ENCODE results near the gene GPR75. TPM values are rescaled to one million over a fixed set of nuclear protein-coding genes. Genes with fewer than 3 reads are reported as not detected.
"Not testable (repeated sequence)": the region's sequence is repeated elsewhere in the genome, so short reads cannot be mapped to it uniquely, and the experiment has no call there.

Gene GPR75
- total RNA-seq, 1 experiment from 2014 or later: 5.3 TPM

- Histone ChIP-seq H2BK5ac (ENCODE audit: insufficient read length, low read length) (no peak overlapping the region), H3K27ac (ENCODE audit: insufficient read length, low read depth, low read length) (no peak overlapping the region), H3K79me1 (ENCODE audit: insufficient read depth, low read depth, low read length, poor library complexity, severe bottlenecking) (no peaks in the 10 kb centered on the region), H4K5ac (ENCODE audit: insufficient read length, low read depth, low read length) (no peak overlapping the region), H3K23ac (ENCODE audit: insufficient read length, low read depth, low read length) (no peak overlapping the region), H2BK20ac (ENCODE audit: low read depth, low read length, poor library complexity, severe bottlenecking) (no peak overlapping the region), H3T11ph (ENCODE audit: low read length) (no peak overlapping the region), H2BK120ac (ENCODE audit: low read depth, low read length, poor library complexity, severe bottlenecking) (no peak overlapping the region), H3K4me2 (ENCODE audit: insufficient read depth, insufficient read length, low read length) (no peak overlapping the region), H3K9ac (ENCODE audit: extremely low read depth, insufficient read length, low read length) (no peak overlapping the region), H3K14ac (ENCODE audit: insufficient read depth, low read length) (no peak overlapping the region), H3K18ac (ENCODE audit: insufficient read length, low read depth, low read length) (no peak overlapping the region), H3K23me2 (ENCODE audit: insufficient read length, low read depth, low read length, poor library complexity, severe bottlenecking) (no peaks in the 10 kb centered on the region), H3K4me1 (ENCODE audit: insufficient read depth, low read length) (no peaks in the 10 kb centered on the region), H2BK12ac (ENCODE audit: insufficient read length, low read depth, low read length) (no peak overlapping the region), H2AFZ (ENCODE audit: low read length) (no peak overlapping the region), H2AK5ac (ENCODE audit: insufficient read length, low read length) (no peak overlapping the region), H3K9me3 (ENCODE audit: control insufficient read depth, low read depth, low read length) (no peaks in the 10 kb centered on the region), H3K27me3 (ENCODE audit: insufficient read depth, low read length) (no peaks in the 10 kb centered on the region), H3K56ac (ENCODE audit: insufficient read length, low read depth, low read length) (no peak overlapping the region), H3K4ac (ENCODE audit: low read depth, low read length) (no peak overlapping the region), H4K8ac (replicated peaks; ENCODE audit: insufficient read length, low read depth, low read length) (no peak overlapping the region), H2BK15ac (ENCODE audit: low read depth, low read length) (no peak overlapping the region), H4K91ac (ENCODE audit: insufficient read length, low read depth, low read length) (no peak overlapping the region), H4K20me1 (ENCODE audit: control insufficient read depth, insufficient read depth, insufficient read length) (no peaks in the 10 kb centered on the region), H3K79me2 (ENCODE audit: insufficient read depth, low read length) (no peaks in the 10 kb centered on the region)
- no peaks in the 10 kb centered on the region for H3K4me1 Mint-ChIP-seq
- H3K27me3 Mint-ChIP-seq (ENCODE audit: low read depth): no peaks in the 10 kb centered on the region
- 100% methylated on average over 1 of the region's 4 CpGs for WGBS (ENCODE audit: extremely low coverage, insufficient read length, low lambda C conversion rate)
- DNase-seq: no peak
- H3K9me3 Mint-ChIP-seq: no peaks in the 10 kb centered on the region
- H3K4me3 Mint-ChIP-seq: no peak overlapping the region
- H3K36me3 Mint-ChIP-seq (ENCODE audit: insufficient read depth in 1 of 3, low read depth in 3 of 3): peaks cover 5 to 41% (median 14%) of the 10 kb centered on the region in 3 experiments; a peak in 6 of 7 replicates
- TF ChIP-seq, protein P1, sequence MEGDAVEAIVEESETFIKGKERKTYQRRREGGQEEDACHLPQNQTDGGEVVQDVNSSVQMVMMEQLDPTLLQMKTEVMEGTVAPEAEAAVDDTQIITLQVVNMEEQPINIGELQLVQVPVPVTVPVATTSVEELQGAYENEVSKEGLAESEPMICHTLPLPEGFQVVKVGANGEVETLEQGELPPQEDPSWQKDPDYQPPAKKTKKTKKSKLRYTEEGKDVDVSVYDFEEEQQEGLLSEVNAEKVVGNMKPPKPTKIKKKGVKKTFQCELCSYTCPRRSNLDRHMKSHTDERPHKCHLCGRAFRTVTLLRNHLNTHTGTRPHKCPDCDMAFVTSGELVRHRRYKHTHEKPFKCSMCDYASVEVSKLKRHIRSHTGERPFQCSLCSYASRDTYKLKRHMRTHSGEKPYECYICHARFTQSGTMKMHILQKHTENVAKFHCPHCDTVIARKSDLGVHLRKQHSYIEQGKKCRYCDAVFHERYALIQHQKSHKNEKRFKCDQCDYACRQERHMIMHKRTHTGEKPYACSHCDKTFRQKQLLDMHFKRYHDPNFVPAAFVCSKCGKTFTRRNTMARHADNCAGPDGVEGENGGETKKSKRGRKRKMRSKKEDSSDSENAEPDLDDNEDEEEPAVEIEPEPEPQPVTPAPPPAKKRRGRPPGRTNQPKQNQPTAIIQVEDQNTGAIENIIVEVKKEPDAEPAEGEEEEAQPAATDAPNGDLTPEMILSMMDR (conservative IDR thresholded peaks at IDR 0.05): no peak
- H3K27ac Mint-ChIP-seq: no peak overlapping the region
Observed at GRCh38 chr2:53852532-53852931, 7.2 kb downstream of the GPR75 start.

DNA sequence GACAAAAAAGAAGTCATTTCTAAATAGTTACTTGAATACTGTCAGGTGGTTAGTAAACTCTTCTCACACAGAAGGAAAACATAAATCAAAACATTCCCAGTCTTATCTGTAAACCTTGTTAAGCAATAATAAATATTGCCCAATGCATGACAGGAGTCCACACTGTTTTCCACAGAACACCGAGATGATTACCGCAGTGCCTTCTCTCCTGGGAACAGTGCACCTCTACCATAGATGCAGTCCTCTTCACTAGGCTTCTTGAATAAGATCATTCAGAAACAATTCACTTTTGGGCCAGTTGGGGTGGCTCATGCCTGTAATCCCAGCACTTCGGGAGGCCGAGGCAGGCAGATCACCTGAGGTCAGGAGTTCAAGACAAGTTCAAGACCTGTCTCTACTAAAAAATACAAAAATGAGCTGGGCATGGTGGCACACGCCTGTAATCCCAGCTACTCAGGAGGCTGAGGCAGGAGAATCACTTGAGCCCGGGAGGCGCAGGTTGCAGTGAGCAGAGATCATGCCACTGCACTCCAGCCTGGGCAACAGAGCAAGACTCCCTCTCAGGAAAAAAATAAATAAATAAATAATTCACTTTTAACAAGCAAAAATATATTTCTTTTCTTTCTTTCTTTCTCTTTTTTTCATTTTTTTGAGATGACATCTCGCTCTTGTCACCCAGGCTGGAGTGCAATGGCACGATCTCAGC, 8.6 kb downstream of the GPR75 start:
- not testable (repeated sequence) for H3K4me1 ChIP-seq (ENCODE audit: insufficient read depth, low read length); H3K9ac ChIP-seq (ENCODE audit: extremely low read depth, insufficient read length, low read length); H3K4me3 Mint-ChIP-seq; H3K4ac ChIP-seq (ENCODE audit: low read depth, low read length); H3K9me3 ChIP-seq (ENCODE audit: control insufficient read depth, low read depth, low read length); DNase-seq; H3T11ph ChIP-seq (ENCODE audit: low read length); H2AK5ac ChIP-seq (ENCODE audit: insufficient read length, low read length); H2BK20ac ChIP-seq (ENCODE audit: low read depth, low read length, poor library complexity, severe bottlenecking); H3K4me1 Mint-ChIP-seq; H3K14ac ChIP-seq (ENCODE audit: insufficient read depth, low read length); H4K8ac ChIP-seq (replicated peaks; ENCODE audit: insufficient read length, low read depth, low read length); H3K79me1 ChIP-seq (ENCODE audit: insufficient read depth, low read depth, low read length, poor library complexity, severe bottlenecking); H2AFZ ChIP-seq (ENCODE audit: low read length); H3K27me3 Mint-ChIP-seq (ENCODE audit: low read depth); H3K27me3 ChIP-seq (ENCODE audit: insufficient read depth, low read length); H3K4me2 ChIP-seq (ENCODE audit: insufficient read depth, insufficient read length, low read length); H2BK12ac ChIP-seq (ENCODE audit: insufficient read length, low read depth, low read length); H3K79me2 ChIP-seq (ENCODE audit: insufficient read depth, low read length); H4K5ac ChIP-seq (ENCODE audit: insufficient read length, low read depth, low read length); H2BK5ac ChIP-seq (ENCODE audit: insufficient read length, low read length); H3K9me3 Mint-ChIP-seq; H3K56ac ChIP-seq (ENCODE audit: insufficient read length, low read depth, low read length); H4K20me1 ChIP-seq (ENCODE audit: control insufficient read depth, insufficient read depth, insufficient read length); H3K23me2 ChIP-seq (ENCODE audit: insufficient read length, low read depth, low read length, poor library complexity, severe bottlenecking); H3K27ac ChIP-seq (ENCODE audit: insufficient read length, low read depth, low read length); H2BK15ac ChIP-seq (ENCODE audit: low read depth, low read length); H3K23ac ChIP-seq (ENCODE audit: insufficient read length, low read depth, low read length); H3K18ac ChIP-seq (ENCODE audit: insufficient read length, low read depth, low read length); H4K91ac ChIP-seq (ENCODE audit: insufficient read length, low read depth, low read length); H2BK120ac ChIP-seq (ENCODE audit: low read depth, low read length, poor library complexity, severe bottlenecking)
- H3K27ac Mint-ChIP-seq: peak overlapping the region in 1 of 3 experiments; percentile 29; a peak in 1 of 7 replicates
- peaks cover 5 to 37% (median 14%) of the 10 kb centered on the region in 3 experiments; a peak in 6 of 7 replicates for H3K36me3 Mint-ChIP-seq (ENCODE audit: insufficient read depth in 1 of 3, low read depth in 3 of 3)
- WGBS (ENCODE audit: extremely low coverage, insufficient read length, low lambda C conversion rate): no CpG with 5 or more reads among the region's 9 CpGs
